B cell (primary cell): ENCODE measurements around the gene SPEM3.

Experiments used
- CTCF ChIP-seq: fragments of 200-600 bp; IDR thresholded peaks from one replicate; pipeline ENCODE4 v1.8.0; 2022; ENCODE audit warnings: antibody characterized with exemption, mild to moderate bottlenecking
- EZH2 ChIP-seq: IDR thresholded peaks from 2 replicates; pipeline ENCODE4 v1.6.1; 2012; ENCODE audit warnings: borderline replicate concordance, low read depth, mild to moderate bottlenecking, moderate library complexity, low read length; ENCODE audit not compliant: insufficient read depth, poor library complexity, severe bottlenecking

GRCh38 chr17:7444682-7445618 lies 16.3 kb downstream of the SPEM3 start, which contains the start of gene CHRNB1:
- TF ChIP-seq CTCF = no peak
- TF ChIP-seq EZH2 = peak; percentile 62
